ENCODE measurements around the gene COA6. TPM values are rescaled to one million over a fixed set of nuclear protein-coding genes. Genes with fewer than 3 reads are reported as not detected.

Gene COA6
- total and polyA plus RNA-seq, 2 of the 8 experiments (the other 6 are each of a cell fraction or from before 2014, with no cell fraction given), result 22.9 to 44.9 TPM

DNA sequence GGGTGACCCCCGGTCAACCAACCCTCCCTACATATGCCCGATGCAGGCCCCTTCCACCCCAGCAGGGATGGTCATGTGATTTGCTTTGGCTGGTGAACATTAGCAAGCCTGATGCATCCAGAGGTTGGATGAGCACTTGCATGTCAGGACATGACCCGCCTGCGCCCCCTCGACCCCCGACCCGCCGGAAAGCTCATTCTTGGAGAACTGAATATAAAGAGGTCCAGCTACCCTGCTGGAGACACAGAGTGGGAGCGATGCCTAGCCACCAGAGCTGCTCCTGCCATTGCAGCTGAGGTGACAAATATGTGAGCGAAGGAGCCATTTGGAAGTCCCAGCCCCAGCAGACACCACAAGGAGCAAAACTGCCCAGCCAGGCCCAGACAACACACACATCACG, 39.6 kb downstream of the COA6 start (continued):
- TF ChIP-seq, protein P1, sequence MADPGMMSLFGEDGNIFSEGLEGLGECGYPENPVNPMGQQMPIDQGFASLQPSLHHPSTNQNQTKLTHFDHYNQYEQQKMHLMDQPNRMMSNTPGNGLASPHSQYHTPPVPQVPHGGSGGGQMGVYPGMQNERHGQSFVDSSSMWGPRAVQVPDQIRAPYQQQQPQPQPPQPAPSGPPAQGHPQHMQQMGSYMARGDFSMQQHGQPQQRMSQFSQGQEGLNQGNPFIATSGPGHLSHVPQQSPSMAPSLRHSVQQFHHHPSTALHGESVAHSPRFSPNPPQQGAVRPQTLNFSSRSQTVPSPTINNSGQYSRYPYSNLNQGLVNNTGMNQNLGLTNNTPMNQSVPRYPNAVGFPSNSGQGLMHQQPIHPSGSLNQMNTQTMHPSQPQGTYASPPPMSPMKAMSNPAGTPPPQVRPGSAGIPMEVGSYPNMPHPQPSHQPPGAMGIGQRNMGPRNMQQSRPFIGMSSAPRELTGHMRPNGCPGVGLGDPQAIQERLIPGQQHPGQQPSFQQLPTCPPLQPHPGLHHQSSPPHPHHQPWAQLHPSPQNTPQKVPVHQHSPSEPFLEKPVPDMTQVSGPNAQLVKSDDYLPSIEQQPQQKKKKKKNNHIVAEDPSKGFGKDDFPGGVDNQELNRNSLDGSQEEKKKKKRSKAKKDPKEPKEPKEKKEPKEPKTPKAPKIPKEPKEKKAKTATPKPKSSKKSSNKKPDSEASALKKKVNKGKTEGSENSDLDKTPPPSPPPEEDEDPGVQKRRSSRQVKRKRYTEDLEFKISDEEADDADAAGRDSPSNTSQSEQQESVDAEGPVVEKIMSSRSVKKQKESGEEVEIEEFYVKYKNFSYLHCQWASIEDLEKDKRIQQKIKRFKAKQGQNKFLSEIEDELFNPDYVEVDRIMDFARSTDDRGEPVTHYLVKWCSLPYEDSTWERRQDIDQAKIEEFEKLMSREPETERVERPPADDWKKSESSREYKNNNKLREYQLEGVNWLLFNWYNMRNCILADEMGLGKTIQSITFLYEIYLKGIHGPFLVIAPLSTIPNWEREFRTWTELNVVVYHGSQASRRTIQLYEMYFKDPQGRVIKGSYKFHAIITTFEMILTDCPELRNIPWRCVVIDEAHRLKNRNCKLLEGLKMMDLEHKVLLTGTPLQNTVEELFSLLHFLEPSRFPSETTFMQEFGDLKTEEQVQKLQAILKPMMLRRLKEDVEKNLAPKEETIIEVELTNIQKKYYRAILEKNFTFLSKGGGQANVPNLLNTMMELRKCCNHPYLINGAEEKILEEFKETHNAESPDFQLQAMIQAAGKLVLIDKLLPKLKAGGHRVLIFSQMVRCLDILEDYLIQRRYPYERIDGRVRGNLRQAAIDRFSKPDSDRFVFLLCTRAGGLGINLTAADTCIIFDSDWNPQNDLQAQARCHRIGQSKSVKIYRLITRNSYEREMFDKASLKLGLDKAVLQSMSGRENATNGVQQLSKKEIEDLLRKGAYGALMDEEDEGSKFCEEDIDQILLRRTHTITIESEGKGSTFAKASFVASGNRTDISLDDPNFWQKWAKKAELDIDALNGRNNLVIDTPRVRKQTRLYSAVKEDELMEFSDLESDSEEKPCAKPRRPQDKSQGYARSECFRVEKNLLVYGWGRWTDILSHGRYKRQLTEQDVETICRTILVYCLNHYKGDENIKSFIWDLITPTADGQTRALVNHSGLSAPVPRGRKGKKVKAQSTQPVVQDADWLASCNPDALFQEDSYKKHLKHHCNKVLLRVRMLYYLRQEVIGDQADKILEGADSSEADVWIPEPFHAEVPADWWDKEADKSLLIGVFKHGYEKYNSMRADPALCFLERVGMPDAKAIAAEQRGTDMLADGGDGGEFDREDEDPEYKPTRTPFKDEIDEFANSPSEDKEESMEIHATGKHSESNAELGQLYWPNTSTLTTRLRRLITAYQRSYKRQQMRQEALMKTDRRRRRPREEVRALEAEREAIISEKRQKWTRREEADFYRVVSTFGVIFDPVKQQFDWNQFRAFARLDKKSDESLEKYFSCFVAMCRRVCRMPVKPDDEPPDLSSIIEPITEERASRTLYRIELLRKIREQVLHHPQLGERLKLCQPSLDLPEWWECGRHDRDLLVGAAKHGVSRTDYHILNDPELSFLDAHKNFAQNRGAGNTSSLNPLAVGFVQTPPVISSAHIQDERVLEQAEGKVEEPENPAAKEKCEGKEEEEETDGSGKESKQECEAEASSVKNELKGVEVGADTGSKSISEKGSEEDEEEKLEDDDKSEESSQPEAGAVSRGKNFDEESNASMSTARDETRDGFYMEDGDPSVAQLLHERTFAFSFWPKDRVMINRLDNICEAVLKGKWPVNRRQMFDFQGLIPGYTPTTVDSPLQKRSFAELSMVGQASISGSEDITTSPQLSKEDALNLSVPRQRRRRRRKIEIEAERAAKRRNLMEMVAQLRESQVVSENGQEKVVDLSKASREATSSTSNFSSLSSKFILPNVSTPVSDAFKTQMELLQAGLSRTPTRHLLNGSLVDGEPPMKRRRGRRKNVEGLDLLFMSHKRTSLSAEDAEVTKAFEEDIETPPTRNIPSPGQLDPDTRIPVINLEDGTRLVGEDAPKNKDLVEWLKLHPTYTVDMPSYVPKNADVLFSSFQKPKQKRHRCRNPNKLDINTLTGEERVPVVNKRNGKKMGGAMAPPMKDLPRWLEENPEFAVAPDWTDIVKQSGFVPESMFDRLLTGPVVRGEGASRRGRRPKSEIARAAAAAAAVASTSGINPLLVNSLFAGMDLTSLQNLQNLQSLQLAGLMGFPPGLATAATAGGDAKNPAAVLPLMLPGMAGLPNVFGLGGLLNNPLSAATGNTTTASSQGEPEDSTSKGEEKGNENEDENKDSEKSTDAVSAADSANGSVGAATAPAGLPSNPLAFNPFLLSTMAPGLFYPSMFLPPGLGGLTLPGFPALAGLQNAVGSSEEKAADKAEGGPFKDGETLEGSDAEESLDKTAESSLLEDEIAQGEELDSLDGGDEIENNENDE (IDR thresholded peaks at IDR 0.05; ENCODE audit: insufficient replicate concordance, low read length), result no peak
- TF ChIP-seq CTBP2 (IDR thresholded peaks at IDR 0.05; ENCODE audit: borderline replicate concordance, insufficient read depth, insufficient read length, low read length), result no peak

All from H1 (cell line).